ENCODE data around the gene ZMYND8.

ZMYND8 gene

GRCh38 chr20:47173596-47174216 lies 182.8 kb downstream of the ZMYND8 start:
- no peak for DNase-seq (ENCODE audit: low spot score)

- no peak for DNase-seq (ENCODE audit: low spot score)
These were observed 183.9 kb downstream of the ZMYND8 start for GRCh38 chr20:47172579-47172978.

- DNase-seq (ENCODE audit: low spot score): no peak
These were observed 188.7 kb downstream of the ZMYND8 start for GRCh38 chr20:47167846-47168245.

- DNase-seq (ENCODE audit: low spot score): no peak
These were observed 191.1 kb downstream of the ZMYND8 start for GRCh38 chr20:47165376-47165865.

- no peak for DNase-seq (ENCODE audit: low spot score)
These were observed 192.4 kb downstream of the ZMYND8 start for GRCh38 chr20:47164140-47164539.

- no peak for DNase-seq (ENCODE audit: low spot score)
These were observed 195.1 kb downstream of the ZMYND8 start for GRCh38 chr20:47161411-47161810.

GRCh38 chr20:47160992-47161391 lies 195.5 kb downstream of the ZMYND8 start:
- no peak for DNase-seq (ENCODE audit: low spot score)

GRCh38 chr20:47160240-47160639 lies 196.3 kb downstream of the ZMYND8 start:
- DNase-seq (ENCODE audit: low spot score): no peak
